Natural killer cell (primary cell): Measurements from ENCODE around the gene OR51B2. TPM values are rescaled to one million over a fixed set of nuclear protein-coding genes. Genes with fewer than 3 reads are reported as not detected.
"Not testable (repeated sequence)": the region's sequence is repeated elsewhere in the genome, so short reads cannot be mapped to it uniquely, and the experiment has no call there.

ENCODE experiments used
- ATAC-seq, 3 donors: fragments of 150-1000 bp in 2 of 3; fragments of 200-7000 bp in 1 of 3; cut with Tn5 transposase; 1 replicate in 1 of 3; 2 replicates in 2 of 3; pipeline ENCODE4 v1.10.0; 2021; ENCODE audit warnings: mild to moderate bottlenecking in 2 of 3, moderate library complexity in 2 of 3
- DNase-seq, 2 donors: peaks; one replicate each; pipeline versions ENCODE4 v3.0.0 to v3.0.0-alpha.2; 2013 to 2021; ENCODE audit warnings: mixed read lengths in 1 of 2
- H3K27ac ChIP-seq: one replicate; pipeline ENCODE4 v1.5.1; 2013; ENCODE audit warnings: mild to moderate bottlenecking, low read length
- H3K27me3 ChIP-seq: one replicate; pipeline ENCODE4 v1.6.1; 2013; ENCODE audit warnings: low read length; ENCODE audit not compliant: control insufficient read depth, insufficient read depth
- H3K36me3 ChIP-seq: one replicate; pipeline ENCODE4 v1.6.1; 2013; ENCODE audit warnings: low read length; ENCODE audit not compliant: control insufficient read depth, insufficient read depth
- H3K4me1 ChIP-seq: one replicate; pipeline ENCODE4 v1.6.1; 2013; ENCODE audit warnings: low read length; ENCODE audit not compliant: control insufficient read depth, insufficient read depth
- H3K4me3 ChIP-seq: one replicate; pipeline ENCODE4 v1.5.1; 2013; ENCODE audit warnings: low read length
- H3K9me3 ChIP-seq: one replicate; pipeline ENCODE4 v1.6.1; 2013; ENCODE audit warnings: low read length; ENCODE audit not compliant: control insufficient read depth, insufficient read depth
- H3K27ac Mint-ChIP-seq, 2 donors: one replicate each; pipeline ENCODE4 v1.8.0; 2022; ENCODE audit warnings: mild to moderate bottlenecking in 2 of 2, mixed read lengths in 2 of 2, moderate library complexity in 1 of 2
- H3K27me3 Mint-ChIP-seq, 2 donors: one replicate each; pipeline ENCODE4 v1.8.0; 2022; ENCODE audit warnings: low read depth in 2 of 2, mixed read lengths in 2 of 2
- H3K36me3 Mint-ChIP-seq: one replicate; pipeline ENCODE4 v1.8.0; 2022; ENCODE audit warnings: mixed read lengths
- H3K4me1 Mint-ChIP-seq, 2 donors: one replicate each; pipeline ENCODE4 v1.8.0; 2022; ENCODE audit warnings: mixed read lengths in 2 of 2
- H3K4me3 Mint-ChIP-seq: one replicate; pipeline ENCODE4 v1.8.0; 2022; ENCODE audit warnings: mild to moderate bottlenecking, moderate library complexity, mixed read lengths
- H3K9me3 Mint-ChIP-seq, 2 donors: one replicate each; pipeline ENCODE4 v1.8.0; 2022; ENCODE audit warnings: mixed read lengths in 2 of 2
- CTCF ChIP-seq: fragments of 200-600 bp; IDR thresholded peaks from one replicate; pipeline ENCODE4 v1.8.0; 2022; ENCODE audit warnings: antibody characterized with exemption
- WGBS: methylation state at CpG from one replicate; pipeline ENCODE4 v1.1.7; 2013; ENCODE audit warnings: missing lambda C conversion rate; ENCODE audit not compliant: insufficient coverage; 5-methylcytosine and 5-hydroxymethylcytosine counted together
- intact Hi-C: fragments of 100-400 bp; cut with micrococcal nuclease; formaldehyde crosslinking; loops from one replicate; pipeline ENCODE4 v1.14.2; 2022
- total RNA-seq, 4 donors: library from RNA; stranded (reverse); fragments of 120-200 nt in 1 of 4; gene quantifications; one replicate each; pipeline versions ENCODE4 v1.2.3 to v1.2.4, GENCODE V29; 2013 to 2022

Gene OR51B2
- total RNA-seq, 3 donors from 2014 or later (not counting 1 experiment from before 2014, with no cell fraction given): not detected

GRCh38 chr11:5300251-5300650 is 23.8 kb downstream of the OR51B2 start:
- Histone ChIP-seq H3K27me3 (no peaks in the 10 kb centered on the region), H3K4me1 (no peaks in the 10 kb centered on the region), H3K9me3 (no peaks in the 10 kb centered on the region), H3K27ac (no peak overlapping the region), H3K36me3 (no peaks in the 10 kb centered on the region), H3K4me3 (no peak overlapping the region)
- H3K9me3 Mint-ChIP-seq: peaks cover 0 to 2% of the 10 kb centered on the region in 2 donors
- intact Hi-C loops: no loop called here
- no peak overlapping the region for H3K4me3 Mint-ChIP-seq
- ATAC-seq (no peak), DNase-seq (no peak)
- no peak overlapping the region for H3K27ac Mint-ChIP-seq
- 90% methylated on average over 3 of the region's 3 CpGs for WGBS
- H3K4me1 Mint-ChIP-seq: no peaks in the 10 kb centered on the region
- no peak for TF ChIP-seq CTCF
- no peaks in the 10 kb centered on the region for H3K36me3 Mint-ChIP-seq
- H3K27me3 Mint-ChIP-seq: no peaks in the 10 kb centered on the region

DNA sequence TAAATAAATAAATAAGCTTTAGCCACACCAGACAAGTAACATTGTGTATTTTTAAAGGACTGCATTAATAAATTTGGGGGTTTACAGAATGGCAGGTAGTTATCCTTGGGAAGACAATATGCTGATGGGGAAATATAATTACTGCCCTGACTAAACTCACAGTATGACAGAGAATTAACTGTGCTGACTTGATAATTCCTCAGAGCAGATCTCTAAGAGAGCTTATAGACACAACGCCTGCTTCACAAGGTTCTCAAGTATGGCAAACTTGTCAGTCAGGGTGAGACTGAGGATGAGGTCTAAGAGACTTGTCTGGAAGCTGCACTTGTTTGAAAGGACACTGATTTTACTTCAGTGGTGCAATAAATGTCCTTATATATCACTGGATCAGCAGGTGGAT is 25.6 kb downstream of the OR51B2 start:
- Histone ChIP-seq H3K4me1 (no peaks in the 10 kb centered on the region), H3K4me3 (no peak overlapping the region), H3K9me3 (no peaks in the 10 kb centered on the region), H3K27me3 (no peaks in the 10 kb centered on the region), H3K27ac (no peak overlapping the region), H3K36me3 (no peaks in the 10 kb centered on the region)
- 92% methylated on average over 1 of the region's 1 CpG for WGBS
- no peak overlapping the region for H3K27ac Mint-ChIP-seq
- H3K27me3 Mint-ChIP-seq: no peaks in the 10 kb centered on the region
- no peaks in the 10 kb centered on the region for H3K4me1 Mint-ChIP-seq
- TF ChIP-seq CTCF: no peak
- H3K4me3 Mint-ChIP-seq: no peak overlapping the region
- H3K9me3 Mint-ChIP-seq: peaks cover 0 to 2% of the 10 kb centered on the region in 2 donors
- ATAC-seq: no peak
- intact Hi-C loops: no loop called here
- H3K36me3 Mint-ChIP-seq: no peaks in the 10 kb centered on the region
- DNase-seq: no peak

- Histone ChIP-seq H3K9me3 (no peaks in the 10 kb centered on the region), H3K36me3 (no peaks in the 10 kb centered on the region), H3K4me3 (no peak overlapping the region), H3K27ac (no peak overlapping the region), H3K4me1 (no peaks in the 10 kb centered on the region), H3K27me3 (no peaks in the 10 kb centered on the region)
- DNase-seq (no peak), ATAC-seq (no peak)
- WGBS: 80% methylated on average over 2 of the region's 4 CpGs
- Mint-ChIP-seq H3K4me3 (no peak overlapping the region), H3K36me3 (no peaks in the 10 kb centered on the region), H3K27ac (no peak overlapping the region), H3K4me1 (no peaks in the 10 kb centered on the region), H3K27me3 (no peaks in the 10 kb centered on the region), H3K9me3 (peaks cover 0 to 2% of the 10 kb centered on the region in 2 donors)
- intact Hi-C loops: no loop called here
- TF ChIP-seq CTCF: no peak
These were observed 26.3 kb downstream of the OR51B2 start for GRCh38 chr11:5297721-5298323.

DNA sequence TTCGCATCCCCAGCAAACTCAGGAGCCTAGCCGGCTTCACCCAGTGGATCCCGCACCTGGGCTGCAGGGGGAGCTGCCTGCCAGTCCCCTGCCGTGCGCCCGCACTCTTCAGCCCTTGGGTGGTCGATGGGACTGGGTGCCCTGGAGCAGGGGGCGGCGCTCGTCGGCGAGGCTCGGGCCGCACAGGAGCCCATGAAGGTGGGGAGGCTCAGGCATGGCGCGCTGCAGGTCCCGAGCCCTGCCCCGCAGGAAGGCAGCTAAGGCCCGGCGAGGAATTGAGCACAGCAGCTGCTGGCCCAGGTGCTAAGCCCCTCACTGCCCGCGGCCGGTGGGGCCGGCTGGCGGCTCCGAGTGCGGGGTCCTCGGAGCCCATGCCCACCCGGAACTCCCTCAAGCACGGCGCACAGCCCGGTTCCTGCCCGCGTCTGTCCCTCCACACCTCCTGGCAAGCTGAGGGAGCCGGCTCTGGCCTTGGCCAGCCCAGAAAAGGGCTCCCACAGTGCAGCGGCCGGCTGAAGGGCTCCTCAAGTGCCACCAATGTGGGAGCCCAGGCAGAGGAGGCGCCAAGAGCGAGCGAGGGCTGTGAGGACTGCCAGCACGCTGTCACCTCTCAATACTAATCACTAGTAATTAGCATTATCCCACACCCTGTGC is 29.6 kb downstream of the OR51B2 start:
- H3K36me3 Mint-ChIP-seq, H3K27ac Mint-ChIP-seq, ATAC-seq, H3K27me3 Mint-ChIP-seq, H3K4me3 Mint-ChIP-seq, H3K27ac ChIP-seq, H3K9me3 ChIP-seq, H3K36me3 ChIP-seq, DNase-seq, intact Hi-C loops, H3K27me3 ChIP-seq, H3K4me1 ChIP-seq, H3K4me3 ChIP-seq, H3K4me1 Mint-ChIP-seq, H3K9me3 Mint-ChIP-seq: not testable (repeated sequence)
- WGBS: 94% methylated on average over 41 of the region's 41 CpGs
